GM18498 (cell line): ENCODE results near the gene GOLIM4.

Experiments
- ATAC-seq: cut with Tn5 transposase; IDR thresholded peaks from one replicate; pipeline ENCODE4 v1.9.1; 2021; ENCODE audit warnings: mild to moderate bottlenecking, moderate library complexity; ENCODE audit not compliant: unreplicated experiment

GOLIM4 gene

GRCh38 chr3:168001244-168001643 lies 94.5 kb downstream of the GOLIM4 start:
- ATAC-seq = no peak

GRCh38 chr3:167998253-167998652 lies 97.5 kb downstream of the GOLIM4 start:
- no peak for ATAC-seq

- no peak for ATAC-seq
These were observed 99.2 kb downstream of the GOLIM4 start for GRCh38 chr3:167996514-167996913.

GRCh38 chr3:167992381-167992780 lies 103.3 kb downstream of the GOLIM4 start:
- no peak for ATAC-seq

GRCh38 chr3:167991213-167991612 lies 104.5 kb downstream of the GOLIM4 start:
- ATAC-seq = no peak

- ATAC-seq = no peak
These were observed 105.7 kb downstream of the GOLIM4 start for GRCh38 chr3:167989999-167990398.

GRCh38 chr3:167989066-167989465 lies 106.7 kb downstream of the GOLIM4 start:
- ATAC-seq = no peak

- ATAC-seq = no peak
These were observed 112.1 kb downstream of the GOLIM4 start for GRCh38 chr3:167983583-167983982.

- no peak for ATAC-seq
These were observed 117.2 kb downstream of the GOLIM4 start for GRCh38 chr3:167978486-167978885.

- ATAC-seq = no peak
These were observed 117.7 kb downstream of the GOLIM4 start for GRCh38 chr3:167978071-167978470.

GRCh38 chr3:167976516-167977361 lies 119.0 kb downstream of the GOLIM4 start:
- ATAC-seq = no peak

- no peak for ATAC-seq
These were observed 121.8 kb downstream of the GOLIM4 start for GRCh38 chr3:167973901-167974300.

- ATAC-seq = no peak
These were observed 122.7 kb downstream of the GOLIM4 start for GRCh38 chr3:167973046-167973445.

GRCh38 chr3:167972502-167972901 lies 123.2 kb downstream of the GOLIM4 start:
- ATAC-seq = no peak

GRCh38 chr3:167969548-167969947 lies 126.2 kb downstream of the GOLIM4 start:
- ATAC-seq = no peak

GRCh38 chr3:167967257-167968036 lies 128.3 kb downstream of the GOLIM4 start:
- no peak for ATAC-seq
